ENCODE data around the gene PKIG. TPM values are rescaled to one million over a fixed set of nuclear protein-coding genes. Genes with fewer than 3 reads are reported as not detected.

PKIG gene
- polyA plus RNA-seq, 3 donors: 0.67 to 1.4 (median 0.84) TPM

- Mint-ChIP-seq H3K36me3 (no peaks in the 10 kb centered on the region), H3K4me1 (peaks cover 10% of the 10 kb centered on the region), H3K27ac (no peak overlapping the region), H3K27me3 (ENCODE audit: low read depth in 3 of 3) (peaks cover 0 to 2% (median 0%) of the 10 kb centered on the region in 3 donors), H3K4me3 (no peak overlapping the region), H3K9me3 (no peaks in the 10 kb centered on the region)
- no peak for DNase-seq
- no peak overlapping the region for H3K4me3 ChIP-seq (replicated peaks in 1 of 3; ENCODE audit: low read depth in 2 of 3, low read length in 3 of 3)
- H3K79me2 ChIP-seq (ENCODE audit: insufficient read depth, low read length): no peaks in the 10 kb centered on the region
- no peak overlapping the region for H3K9ac ChIP-seq (ENCODE audit: insufficient read depth, low read length, poor library complexity, severe bottlenecking)
- 87% methylated on average over 3 of the region's 3 CpGs for WGBS (ENCODE audit: insufficient coverage)
- no peaks in the 10 kb centered on the region for H4K20me1 ChIP-seq (ENCODE audit: insufficient read depth, low read length)
- no peaks in the 10 kb centered on the region for H3K9me3 ChIP-seq (replicated peaks in 1 of 2; ENCODE audit: control insufficient read depth in 1 of 2, insufficient read depth in 1 of 2, low read length in 2 of 2)
- no peak overlapping the region for H3K27ac ChIP-seq (ENCODE audit: low read depth in 1 of 2, low read length in 2 of 2)
- no peak overlapping the region for H3K4me2 ChIP-seq (replicated peaks; ENCODE audit: extremely low read depth, low read length, poor library complexity, severe bottlenecking)
- no peaks in the 10 kb centered on the region for H3K36me3 ChIP-seq (replicated peaks in 1 of 2; ENCODE audit: control insufficient read depth in 1 of 2, insufficient read depth in 2 of 2, low read length in 2 of 2)
- intact Hi-C loops (cut with micrococcal nuclease): loop anchor here in 1 of 2 donors (10.0 kb wide), 1 partner anchor 51 kb away; no protein-coding TSS in a partner anchor
- no peaks in the 10 kb centered on the region for H3K27me3 ChIP-seq (ENCODE audit: control insufficient read depth in 2 of 2, insufficient read depth in 2 of 2, low read length in 2 of 2)
- no peak for TF ChIP-seq CTCF (IDR thresholded peaks at IDR 0.05)
- no peaks in the 10 kb centered on the region for H3K4me1 ChIP-seq (ENCODE audit: control insufficient read depth in 1 of 2, insufficient read depth in 2 of 2, low read length in 2 of 2)
- no peak overlapping the region for H2AFZ ChIP-seq (ENCODE audit: insufficient read depth, low read depth, low read length, poor library complexity, severe bottlenecking)
Measured at GRCh38 chr20:44543358-44543757, 39.0 kb upstream of the PKIG start.

GRCh38 chr20:44544263-44544662 lies 38.1 kb upstream of the PKIG start:
- no peak for DNase-seq
- no peaks in the 10 kb centered on the region for H3K36me3 ChIP-seq (replicated peaks in 1 of 2; ENCODE audit: control insufficient read depth in 1 of 2, insufficient read depth in 2 of 2, low read length in 2 of 2)
- H3K9me3 Mint-ChIP-seq: no peaks in the 10 kb centered on the region
- no peak for TF ChIP-seq CTCF (IDR thresholded peaks at IDR 0.05)
- peak overlapping the region in 1 of 7 donors; percentile 8 for H3K27ac Mint-ChIP-seq
- intact Hi-C loops (cut with micrococcal nuclease): loop anchor here in 1 of 2 donors (10.0 kb wide), 1 partner anchor 51 kb away; no protein-coding TSS in a partner anchor
- no peak overlapping the region for H3K27ac ChIP-seq (ENCODE audit: low read depth in 1 of 2, low read length in 2 of 2)
- no peaks in the 10 kb centered on the region for H3K4me1 ChIP-seq (ENCODE audit: control insufficient read depth in 1 of 2, insufficient read depth in 2 of 2, low read length in 2 of 2)
- WGBS (ENCODE audit: insufficient coverage): no CpG with 5 or more reads among the region's 5 CpGs
- no peak overlapping the region for H3K4me3 ChIP-seq (replicated peaks in 1 of 3; ENCODE audit: low read depth in 2 of 3, low read length in 3 of 3)
- no peak overlapping the region for H3K9ac ChIP-seq (ENCODE audit: insufficient read depth, low read length, poor library complexity, severe bottlenecking)
- no peaks in the 10 kb centered on the region for H3K79me2 ChIP-seq (ENCODE audit: insufficient read depth, low read length)
- H3K9me3 ChIP-seq (replicated peaks in 1 of 2; ENCODE audit: control insufficient read depth in 1 of 2, insufficient read depth in 1 of 2, low read length in 2 of 2): no peaks in the 10 kb centered on the region
- H2AFZ ChIP-seq (ENCODE audit: insufficient read depth, low read depth, low read length, poor library complexity, severe bottlenecking): peak overlapping the region; percentile 55
- H3K27me3 ChIP-seq (ENCODE audit: control insufficient read depth in 2 of 2, insufficient read depth in 2 of 2, low read length in 2 of 2): no peaks in the 10 kb centered on the region
- no peaks in the 10 kb centered on the region for H3K36me3 Mint-ChIP-seq
- H3K27me3 Mint-ChIP-seq (ENCODE audit: low read depth in 3 of 3): peaks cover 0 to 2% (median 0%) of the 10 kb centered on the region in 3 donors
- H3K4me3 Mint-ChIP-seq: no peak overlapping the region
- no peak overlapping the region for H3K4me2 ChIP-seq (replicated peaks; ENCODE audit: extremely low read depth, low read length, poor library complexity, severe bottlenecking)
- no peaks in the 10 kb centered on the region for H4K20me1 ChIP-seq (ENCODE audit: insufficient read depth, low read length)
- peaks cover 9% of the 10 kb centered on the region for H3K4me1 Mint-ChIP-seq
